NB4 (cell line): Measurements from ENCODE around the gene TAS2R41.

ENCODE experiments used
- DNase-seq: peaks from one replicate; pipeline ENCODE4 v3.0.0; 2010; ENCODE audit warnings: low read depth
- H3K4me3 ChIP-seq: one replicate; pipeline ENCODE4 v1.5.1; 2011; ENCODE audit warnings: mild to moderate bottlenecking, low read depth, low read length, moderate library complexity
- CTCF ChIP-seq: IDR thresholded peaks from one replicate; pipeline ENCODE4 v1.5.1; 2012; ENCODE audit warnings: low read depth, low read length
- MAX ChIP-seq: IDR thresholded peaks from 2 replicates; pipeline ENCODE4 v1.6.1; 2011; ENCODE audit warnings: low read depth, low read length
- MYC ChIP-seq: IDR thresholded peaks from 2 replicates; pipeline ENCODE4 v1.6.1; 2011; ENCODE audit warnings: low read depth, low read length
- POLR2A ChIP-seq: IDR thresholded peaks from 2 replicates; pipeline ENCODE4 v1.6.1; 2011; ENCODE audit warnings: mild to moderate bottlenecking; ENCODE audit not compliant: insufficient read length; ENCODE audit errors: extremely low read depth

The TAS2R41 gene

GRCh38 chr7:143456992-143457793, 20.5 kb upstream of the TAS2R41 start:
- no peak for TF ChIP-seq MYC
- TF ChIP-seq CTCF: no peak
- TF ChIP-seq POLR2A: no peak
- TF ChIP-seq MAX: no peak
- DNase-seq: no peak
- no peak overlapping the region for H3K4me3 ChIP-seq

- TF ChIP-seq POLR2A: no peak
- TF ChIP-seq MAX: no peak
- no peak for TF ChIP-seq CTCF
- TF ChIP-seq MYC: no peak
- DNase-seq: no peak
- H3K4me3 ChIP-seq: no peak overlapping the region
These were observed 19.4 kb upstream of the TAS2R41 start for GRCh38 chr7:143458263-143458662.

GRCh38 chr7:143458681-143459080, 19.0 kb upstream of the TAS2R41 start:
- H3K4me3 ChIP-seq: no peak overlapping the region
- TF ChIP-seq MAX (no peak), CTCF (no peak), MYC (no peak), POLR2A (no peak)
- no peak for DNase-seq

GRCh38 chr7:143459359-143459758, 18.3 kb upstream of the TAS2R41 start:
- TF ChIP-seq MAX: no peak
- TF ChIP-seq POLR2A: no peak
- no peak for TF ChIP-seq MYC
- no peak for TF ChIP-seq CTCF
- H3K4me3 ChIP-seq: no peak overlapping the region
- DNase-seq: no peak

GRCh38 chr7:143460271-143460979, 17.2 kb upstream of the TAS2R41 start:
- no peak for DNase-seq
- TF ChIP-seq MAX (no peak), MYC (no peak)
- H3K4me3 ChIP-seq: no peak overlapping the region

GRCh38 chr7:143462045-143462444, 15.6 kb upstream of the TAS2R41 start:
- TF ChIP-seq MAX: no peak
- TF ChIP-seq CTCF: no peak
- no peak for TF ChIP-seq POLR2A
- no peak for TF ChIP-seq MYC
- no peak for DNase-seq

More at GRCh38 chr7:143462045-143462444, 15.6 kb upstream of the TAS2R41 start:
- no peak overlapping the region for H3K4me3 ChIP-seq
